GM18868 (cell line): ENCODE measurements around the gene ABCC11.

Experiments
- ATAC-seq: cut with Tn5 transposase; IDR thresholded peaks from one replicate; pipeline ENCODE4 v1.9.1; 2021; ENCODE audit warnings: mild to moderate bottlenecking, moderate library complexity; ENCODE audit not compliant: unreplicated experiment

ABCC11 gene

DNA sequence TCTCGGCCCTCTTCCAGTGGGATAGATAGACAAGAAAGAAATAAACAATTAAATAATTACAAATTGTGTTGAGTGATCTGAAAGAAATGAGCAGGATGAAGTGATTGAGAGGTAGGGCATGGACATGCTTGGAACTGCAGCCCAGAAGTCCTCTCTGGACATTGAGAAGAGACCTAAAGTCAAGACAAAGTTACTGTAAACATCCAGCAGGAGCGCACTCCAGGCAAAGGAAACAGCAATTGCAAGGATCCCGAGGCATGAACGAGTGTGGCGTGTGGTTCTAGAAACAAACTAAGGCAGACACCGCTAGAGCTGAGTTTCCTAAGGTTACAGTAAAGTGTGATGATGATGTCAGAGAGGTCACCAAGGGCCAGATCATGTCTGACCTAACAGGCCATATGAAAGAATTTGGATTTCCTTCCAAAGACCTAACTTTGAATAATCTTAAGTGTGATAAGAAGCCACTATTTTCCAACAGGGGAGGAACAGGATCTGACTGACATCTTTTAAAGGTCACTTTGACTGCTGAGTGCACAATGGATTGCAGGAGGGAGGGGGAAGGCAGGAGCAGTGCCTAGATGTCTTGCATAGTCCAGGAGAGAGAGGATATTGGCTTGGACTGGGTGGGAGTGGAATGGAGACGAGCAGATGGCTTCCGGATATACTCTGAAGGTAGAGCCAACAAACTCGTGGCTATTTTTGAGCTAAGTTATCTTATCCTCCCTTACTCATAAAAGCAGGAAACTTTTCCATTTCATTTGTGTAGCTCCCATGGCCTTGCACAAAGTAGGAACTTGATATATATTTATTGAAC lies 110.6 kb downstream of the ABCC11 start:
- no peak for ATAC-seq

DNA sequence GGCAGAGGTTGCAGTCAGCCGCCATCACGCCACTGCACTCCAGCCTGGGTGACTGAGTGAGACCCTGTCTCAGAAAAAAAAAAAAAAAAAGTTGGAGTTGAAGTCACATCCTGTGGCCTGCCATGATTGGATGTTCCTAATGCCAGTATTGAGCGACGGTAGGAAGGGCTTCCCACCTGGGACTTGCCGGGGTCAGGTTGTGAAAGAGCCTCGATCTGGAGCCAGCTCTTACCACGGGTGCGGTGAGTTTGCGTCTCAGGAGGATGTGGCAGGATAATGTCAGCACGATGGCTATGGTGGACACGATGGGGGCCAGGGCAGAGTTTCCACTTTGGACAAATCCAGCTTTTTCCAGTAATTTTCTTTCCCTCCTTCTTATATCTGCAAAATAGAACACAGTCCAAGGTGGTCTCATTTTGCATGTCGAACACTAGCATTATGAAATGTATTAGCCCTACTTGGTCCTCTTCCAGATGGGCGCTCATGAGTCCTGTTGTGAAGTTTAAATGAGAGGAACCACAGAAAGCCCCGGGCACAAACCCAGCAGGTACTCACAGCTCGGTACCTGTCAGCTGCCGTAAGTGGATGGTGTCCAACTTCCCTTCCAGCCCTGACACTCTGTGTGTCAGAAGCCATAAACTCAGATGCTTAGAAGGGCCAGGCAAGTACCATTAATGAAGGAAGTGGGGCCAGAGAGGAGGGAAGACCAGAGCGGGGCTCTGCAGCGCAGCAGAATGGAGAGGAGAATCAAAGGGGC lies 113.7 kb downstream of the ABCC11 start:
- no peak for ATAC-seq

DNA sequence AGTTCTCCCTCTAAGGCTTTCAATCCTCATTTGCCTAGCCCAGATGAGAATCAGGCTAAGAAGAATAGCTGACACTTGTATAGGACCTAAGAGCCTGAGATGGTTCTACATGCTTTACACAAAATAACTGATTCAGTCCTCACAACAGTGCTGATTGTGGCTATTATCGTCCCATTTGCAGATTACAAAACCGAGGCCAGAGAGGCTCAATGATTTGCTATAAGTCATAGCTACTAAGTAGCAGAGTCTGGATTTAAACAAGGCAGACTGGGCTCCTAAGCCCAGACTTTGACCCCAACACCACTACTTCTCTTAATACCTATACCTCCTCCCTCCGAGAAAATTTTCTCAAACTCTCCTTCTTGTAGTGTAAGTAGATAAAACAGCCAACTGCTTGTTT lies 114.6 kb downstream of the ABCC11 start:
- ATAC-seq, result no peak

DNA sequence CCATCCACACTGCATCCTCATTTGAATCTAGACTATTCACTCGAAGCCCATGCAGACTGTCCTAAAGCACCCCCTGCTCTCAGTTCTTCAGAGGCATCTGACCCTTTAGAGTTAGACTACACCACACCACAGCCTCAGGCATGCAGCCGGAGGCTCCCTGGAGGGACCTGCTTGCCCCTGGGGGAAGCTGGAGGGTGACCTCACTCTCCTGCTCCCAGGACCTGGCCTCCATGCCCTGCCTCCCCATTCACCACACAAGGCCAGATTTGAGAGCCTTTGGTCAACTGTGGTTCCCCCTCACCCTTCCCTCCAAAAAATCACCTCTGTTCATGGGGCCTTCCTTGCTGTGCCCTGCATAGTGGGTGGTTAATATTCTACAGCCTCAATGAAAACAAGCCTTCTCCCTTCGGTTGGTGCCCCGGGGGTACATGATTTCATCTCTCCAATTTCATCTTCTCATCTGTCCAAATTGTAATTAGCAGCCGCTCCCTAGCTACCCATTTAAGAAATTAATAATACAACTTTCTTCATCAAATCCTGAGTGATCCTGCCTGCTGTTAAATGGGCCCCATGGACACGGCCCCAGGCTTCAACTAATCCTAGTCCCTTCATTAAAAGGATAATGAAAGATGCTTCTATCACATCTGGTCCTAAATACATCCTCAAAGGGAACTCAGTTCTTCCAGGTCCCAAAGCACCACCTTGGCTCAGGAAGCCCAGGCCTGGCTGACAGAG lies 116.0 kb downstream of the ABCC11 start:
- ATAC-seq, result no peak

DNA sequence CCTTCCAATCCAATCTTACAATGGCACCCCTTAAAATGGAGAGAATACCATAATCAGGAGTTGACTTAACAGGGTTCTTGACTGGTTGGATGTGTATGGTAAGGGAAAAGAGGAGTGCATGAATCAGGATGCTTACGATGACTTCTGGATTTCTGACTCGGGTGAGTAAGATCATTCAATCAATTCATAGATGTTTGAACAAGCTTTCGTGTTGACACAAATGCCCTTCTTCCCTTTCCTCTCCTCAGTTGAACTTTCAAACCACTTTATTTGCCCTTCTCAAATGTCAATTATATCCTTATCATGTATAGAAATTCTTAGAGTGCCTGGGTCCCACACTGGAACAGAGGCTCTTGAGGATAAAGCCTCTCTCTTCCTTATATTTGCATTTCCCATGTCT lies 117.4 kb downstream of the ABCC11 start:
- ATAC-seq, result no peak

DNA sequence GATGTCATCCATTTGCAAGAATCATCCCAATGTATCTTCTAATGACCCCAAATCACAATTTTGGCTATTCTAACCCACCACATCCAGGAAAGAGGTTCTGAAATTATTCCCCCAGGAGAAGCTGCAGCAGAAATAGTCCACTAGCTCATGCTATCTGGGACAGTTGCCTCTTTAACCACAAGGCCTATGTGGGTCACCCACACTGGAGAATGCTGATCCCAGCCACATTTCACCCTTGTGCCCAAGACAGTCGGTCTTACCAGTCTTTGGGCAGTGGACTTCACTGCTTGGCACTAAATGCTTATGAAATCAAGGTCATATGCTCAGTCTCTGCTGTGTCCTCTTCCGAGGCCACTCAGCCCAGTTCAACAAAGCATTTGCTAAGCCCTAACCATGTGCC lies 118.6 kb downstream of the ABCC11 start:
- ATAC-seq, result no peak

DNA sequence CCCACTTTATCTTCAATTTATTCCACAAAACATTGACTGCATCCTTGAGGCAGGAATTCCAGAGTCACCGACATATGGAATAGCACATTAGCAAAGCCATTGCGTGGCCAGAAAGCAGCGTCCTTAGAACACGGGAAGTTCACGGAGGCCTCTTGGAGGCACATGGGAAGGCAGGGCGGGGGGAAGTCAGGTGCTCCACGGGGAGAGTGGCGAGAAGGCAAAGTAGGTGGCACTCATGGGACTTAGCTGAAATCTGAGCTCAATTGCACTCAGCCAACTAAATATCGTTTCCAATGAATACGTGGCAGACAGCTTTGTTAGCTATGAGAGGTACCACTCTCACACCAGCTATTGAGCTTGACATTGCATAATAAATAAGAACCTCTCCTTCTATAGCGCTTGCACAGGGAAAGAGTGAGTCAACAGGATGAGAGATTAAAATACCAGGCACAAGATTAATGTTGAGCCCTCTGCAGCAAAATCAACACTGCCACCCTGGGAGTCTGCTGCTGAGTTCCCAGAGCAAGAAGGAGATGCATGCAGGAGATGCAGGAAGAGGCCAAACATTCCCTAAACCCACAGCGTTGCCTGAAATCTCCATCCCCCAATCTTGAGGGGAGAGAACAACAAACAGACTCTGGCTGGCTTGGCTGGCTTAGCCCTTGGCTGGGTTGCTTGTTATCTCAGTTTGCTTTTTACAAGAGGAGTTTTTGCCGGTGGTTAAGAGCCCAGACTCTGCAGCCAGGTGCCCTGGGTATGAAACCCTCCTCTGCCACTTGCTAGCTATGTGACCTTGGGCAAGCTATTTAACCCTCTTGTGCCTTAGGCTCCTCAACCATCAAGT lies 120.3 kb downstream of the ABCC11 start:
- no peak for ATAC-seq

DNA sequence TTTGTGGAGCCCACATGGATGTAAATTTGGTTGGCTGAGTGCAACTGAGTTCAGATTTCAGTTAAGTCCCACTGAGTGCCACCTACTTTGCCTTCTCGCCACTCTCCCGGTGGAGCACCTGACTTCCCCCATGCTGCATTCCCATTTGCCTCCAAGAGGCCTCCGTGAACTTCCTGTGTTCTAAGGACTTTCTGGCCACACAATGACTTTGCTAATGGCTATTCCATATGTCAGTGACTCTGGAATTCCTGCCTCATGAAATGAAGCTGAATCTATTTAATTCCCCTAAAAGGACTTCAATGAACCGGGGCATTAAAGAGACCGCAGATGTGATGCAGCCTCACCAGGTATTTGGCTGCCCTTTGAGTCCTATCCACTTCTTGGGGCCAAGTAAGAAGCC lies 121.5 kb downstream of the ABCC11 start:
- no peak for ATAC-seq

DNA sequence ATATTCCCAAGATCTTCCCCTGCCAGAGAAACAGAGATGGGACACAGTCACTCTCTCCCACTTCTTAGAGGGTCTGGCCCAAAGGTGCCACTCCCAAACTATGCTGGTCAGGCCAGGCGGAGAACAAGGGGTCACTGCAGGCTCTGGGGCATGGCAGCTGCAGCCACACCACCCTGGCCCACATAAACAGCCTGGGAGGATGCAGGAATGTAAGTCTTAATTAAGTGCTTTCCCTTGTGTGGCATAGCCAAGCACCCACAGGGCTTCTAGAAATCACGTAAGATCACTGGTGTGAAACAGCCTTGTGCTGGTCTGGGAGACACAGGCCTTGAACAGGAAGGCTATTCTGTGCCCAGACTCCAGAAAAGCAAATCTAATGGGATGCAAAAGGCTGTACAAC lies 123.1 kb downstream of the ABCC11 start:
- no peak for ATAC-seq

DNA sequence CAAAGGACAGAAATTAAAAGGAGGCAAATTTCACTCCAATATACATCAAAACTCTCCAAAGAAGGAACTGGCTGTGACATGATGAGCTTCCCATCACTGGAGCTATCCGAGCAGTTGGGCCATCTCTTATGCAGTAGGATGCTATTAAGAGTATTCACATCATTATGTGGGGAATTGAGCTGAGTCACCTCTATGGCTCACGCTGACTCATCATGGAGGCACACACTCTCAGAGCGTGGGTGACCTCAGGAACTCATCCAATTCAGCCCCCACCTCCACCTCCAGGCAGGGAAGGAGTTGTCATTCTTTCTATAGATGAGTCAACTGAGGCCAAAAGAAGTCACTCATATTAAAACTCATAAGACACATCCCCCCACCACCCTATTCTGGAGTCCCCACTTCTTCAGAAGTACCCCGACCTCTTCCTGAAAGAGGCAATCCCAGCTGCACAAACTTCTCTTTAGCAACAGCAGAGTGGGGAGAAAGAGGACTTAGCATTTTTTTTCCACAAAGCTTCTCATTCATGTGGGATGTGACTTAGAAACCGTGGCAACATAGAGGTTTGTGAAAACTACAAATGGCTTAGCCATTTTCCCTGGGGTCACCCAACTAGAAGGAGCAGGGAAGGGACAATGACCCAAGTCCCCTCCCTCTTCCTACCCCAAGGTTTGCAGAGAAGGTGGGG lies 124.1 kb downstream of the ABCC11 start:
- peak; percentile 90 for ATAC-seq

DNA sequence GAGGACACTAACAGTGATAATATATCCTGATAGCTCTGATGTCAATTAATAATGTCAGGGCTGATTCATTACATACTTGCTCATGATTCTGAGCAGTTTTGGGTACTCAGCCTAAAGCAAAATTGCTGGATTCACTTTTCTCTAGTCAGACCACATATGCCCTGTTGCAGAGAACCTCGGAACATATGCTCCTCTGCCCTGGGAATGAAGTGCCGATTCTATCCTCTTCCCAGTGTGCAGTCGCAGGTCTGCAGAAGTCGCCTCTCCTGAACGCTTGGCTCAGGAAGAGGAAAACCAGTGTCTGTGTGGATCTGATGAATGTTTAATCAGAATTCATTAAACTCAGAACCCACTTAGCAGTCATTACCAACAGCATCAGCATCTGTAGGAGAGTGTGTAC lies 126.1 kb downstream of the ABCC11 start:
- ATAC-seq, result no peak

DNA sequence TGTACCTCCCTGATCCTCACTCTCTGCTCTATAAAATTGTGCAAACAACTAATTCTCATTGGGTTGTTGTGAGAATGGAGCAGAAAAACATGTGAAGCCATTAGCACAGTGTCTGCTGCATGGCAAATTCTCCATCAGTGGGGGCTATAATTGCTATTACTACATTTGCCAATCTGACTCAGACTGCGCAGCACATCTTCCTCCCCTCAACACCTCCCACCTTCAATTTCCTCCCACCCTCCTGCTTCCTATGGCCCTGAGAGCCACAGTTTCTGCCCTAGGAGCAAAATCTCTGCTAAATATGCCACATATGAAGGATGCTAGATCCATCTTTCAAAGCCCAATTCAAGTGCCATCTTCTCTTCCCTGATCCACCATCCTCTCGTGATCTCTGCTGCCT lies 128.5 kb downstream of the ABCC11 start:
- no peak for ATAC-seq

DNA sequence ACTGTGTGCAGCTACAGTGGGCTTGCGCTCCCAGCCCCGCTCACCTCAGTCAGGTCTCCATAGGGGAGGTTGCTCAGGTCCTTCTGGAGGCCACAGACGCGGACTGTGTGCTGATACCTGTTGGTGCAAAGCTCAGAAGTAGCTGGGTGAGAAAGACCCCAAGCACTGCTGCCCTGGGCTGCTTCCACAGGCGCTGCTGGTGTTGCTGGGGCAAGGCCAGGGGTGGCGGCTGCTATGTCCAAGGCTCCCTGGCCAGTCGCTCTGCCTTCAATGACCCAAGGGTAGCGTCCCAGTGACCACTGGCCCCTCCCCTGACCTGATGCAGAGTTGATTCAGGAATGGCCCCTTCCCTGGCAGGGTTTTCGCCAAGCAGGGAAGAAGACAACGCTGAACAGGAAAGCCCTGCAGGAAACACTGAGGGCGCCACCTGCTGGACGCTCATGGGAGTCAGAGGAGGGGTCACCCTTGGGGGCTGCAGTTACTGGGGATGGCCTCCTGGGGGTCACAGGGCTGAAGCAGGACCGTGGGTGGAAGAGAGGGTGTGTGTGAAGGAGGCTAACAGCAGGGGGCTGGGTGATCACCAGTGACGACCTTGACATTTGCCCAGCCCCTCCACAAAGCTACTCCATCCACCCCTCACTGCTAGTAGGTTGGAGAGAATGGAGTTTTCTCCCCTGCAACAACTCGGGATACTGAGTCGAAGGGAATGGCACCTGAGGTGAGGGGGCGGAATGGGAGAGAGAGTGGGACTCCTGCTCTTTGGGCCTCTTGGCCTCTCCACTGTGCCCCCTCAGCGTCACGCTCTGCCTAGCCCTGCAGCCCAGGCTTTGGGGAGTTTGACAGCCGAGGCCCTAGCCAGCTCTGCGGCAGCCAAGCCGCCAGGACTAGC lies 129.9 kb downstream of the ABCC11 start:
- ATAC-seq, result peak; percentile 93
